Measurements from ENCODE around the gene VAMP1. TPM values are rescaled to one million over a fixed set of nuclear protein-coding genes. Genes with fewer than 3 reads are reported as not detected.
A peak's percentile ranks its signal among the peaks of the same experiment; 100 is the strongest.

VAMP1 gene
- total and polyA plus RNA-seq, 2 experiments from 2014 or later = 15.1 to 28.4 TPM

DNA sequence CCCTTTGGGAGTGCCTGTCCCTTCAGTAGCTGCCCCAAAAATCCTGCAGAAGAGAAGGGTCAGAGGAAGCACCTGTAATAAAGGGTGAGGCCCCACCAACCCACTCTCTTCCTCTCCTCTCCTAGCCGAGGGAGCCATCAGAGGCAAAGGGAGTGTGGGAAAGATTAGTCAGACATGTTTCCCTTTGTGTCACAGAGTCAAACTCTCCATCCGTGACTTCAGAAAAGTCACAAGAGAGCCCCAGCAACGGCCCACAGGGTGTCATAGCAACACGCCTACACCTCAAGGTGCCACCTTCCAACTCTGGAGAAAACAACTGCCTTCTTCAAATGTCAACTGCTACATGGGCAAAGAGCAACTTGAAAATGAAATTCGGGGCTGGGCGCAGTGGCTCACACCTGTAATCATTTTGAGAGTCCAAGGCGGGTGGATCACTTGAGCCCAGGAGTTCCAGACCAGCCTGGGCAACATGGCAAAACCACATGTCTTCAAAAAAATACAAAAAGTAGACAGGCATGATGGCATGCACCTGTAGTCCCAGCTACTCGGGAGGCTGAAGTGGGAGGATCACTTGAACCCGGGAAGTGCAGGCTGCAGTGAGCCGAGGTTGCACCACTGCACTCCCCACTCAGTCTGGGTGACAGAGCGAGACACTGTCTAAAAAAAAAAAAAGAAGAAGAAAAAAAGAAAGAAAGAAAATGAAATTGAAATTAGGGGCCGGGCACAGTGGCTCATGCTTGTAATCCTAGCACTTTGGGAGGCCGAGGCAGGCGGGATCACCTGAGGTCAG lies 43.4 kb downstream of the VAMP1 start:
- TF ChIP-seq, protein P1, sequence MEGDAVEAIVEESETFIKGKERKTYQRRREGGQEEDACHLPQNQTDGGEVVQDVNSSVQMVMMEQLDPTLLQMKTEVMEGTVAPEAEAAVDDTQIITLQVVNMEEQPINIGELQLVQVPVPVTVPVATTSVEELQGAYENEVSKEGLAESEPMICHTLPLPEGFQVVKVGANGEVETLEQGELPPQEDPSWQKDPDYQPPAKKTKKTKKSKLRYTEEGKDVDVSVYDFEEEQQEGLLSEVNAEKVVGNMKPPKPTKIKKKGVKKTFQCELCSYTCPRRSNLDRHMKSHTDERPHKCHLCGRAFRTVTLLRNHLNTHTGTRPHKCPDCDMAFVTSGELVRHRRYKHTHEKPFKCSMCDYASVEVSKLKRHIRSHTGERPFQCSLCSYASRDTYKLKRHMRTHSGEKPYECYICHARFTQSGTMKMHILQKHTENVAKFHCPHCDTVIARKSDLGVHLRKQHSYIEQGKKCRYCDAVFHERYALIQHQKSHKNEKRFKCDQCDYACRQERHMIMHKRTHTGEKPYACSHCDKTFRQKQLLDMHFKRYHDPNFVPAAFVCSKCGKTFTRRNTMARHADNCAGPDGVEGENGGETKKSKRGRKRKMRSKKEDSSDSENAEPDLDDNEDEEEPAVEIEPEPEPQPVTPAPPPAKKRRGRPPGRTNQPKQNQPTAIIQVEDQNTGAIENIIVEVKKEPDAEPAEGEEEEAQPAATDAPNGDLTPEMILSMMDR (IDR thresholded peaks at IDR 0.05; ENCODE audit: low read depth, low read length) = no peak
- Histone ChIP-seq H3K36me3 (no peaks in the 10 kb centered on the region), H3K27ac (no peak overlapping the region), H3K4me3 (no peak overlapping the region), H3K9me3 (ENCODE audit: low read depth) (no peaks in the 10 kb centered on the region), H3K4me1 (ENCODE audit: low read depth) (no peaks in the 10 kb centered on the region), H3K27me3 (no peaks in the 10 kb centered on the region)
- no peak for DNase-seq (ENCODE audit: low read depth in 1 of 2, low spot score in 1 of 2)

- Histone ChIP-seq H3K36me3 (no peaks in the 10 kb centered on the region), H3K9me3 (ENCODE audit: low read depth) (no peaks in the 10 kb centered on the region), H3K27me3 (no peaks in the 10 kb centered on the region), H3K4me3 (no peak overlapping the region), H3K4me1 (ENCODE audit: low read depth) (no peaks in the 10 kb centered on the region), H3K27ac (no peak overlapping the region)
- DNase-seq (ENCODE audit: low read depth in 1 of 2, low spot score in 1 of 2) = no peak
- TF ChIP-seq, protein P1 (IDR thresholded peaks at IDR 0.05; ENCODE audit: low read depth, low read length) = no peak
These were observed 44.6 kb downstream of the VAMP1 start for GRCh38 chr12:6425590-6426531.

- TF ChIP-seq, protein P1 (IDR thresholded peaks at IDR 0.05; ENCODE audit: low read depth, low read length) = no peak
- no peak overlapping the region for H3K4me3 ChIP-seq
- H3K4me1 ChIP-seq (ENCODE audit: low read depth) = no peaks in the 10 kb centered on the region
- no peak overlapping the region for H3K27ac ChIP-seq
- no peaks in the 10 kb centered on the region for H3K36me3 ChIP-seq
- no peaks in the 10 kb centered on the region for H3K9me3 ChIP-seq (ENCODE audit: low read depth)
- H3K27me3 ChIP-seq = no peaks in the 10 kb centered on the region
- no peak for DNase-seq (ENCODE audit: low read depth in 1 of 2, low spot score in 1 of 2)
These were observed 45.6 kb downstream of the VAMP1 start for GRCh38 chr12:6424866-6425265.

- no peak overlapping the region for H3K4me3 ChIP-seq
- H3K27ac ChIP-seq = no peak overlapping the region
- H3K4me1 ChIP-seq (ENCODE audit: low read depth) = no peaks in the 10 kb centered on the region
- no peak for DNase-seq (ENCODE audit: low read depth in 1 of 2, low spot score in 1 of 2)
- no peaks in the 10 kb centered on the region for H3K9me3 ChIP-seq (ENCODE audit: low read depth)
- H3K27me3 ChIP-seq = no peaks in the 10 kb centered on the region
- no peaks in the 10 kb centered on the region for H3K36me3 ChIP-seq
- TF ChIP-seq, protein P1 (IDR thresholded peaks at IDR 0.05; ENCODE audit: low read depth, low read length) = no peak
These were observed 46.5 kb downstream of the VAMP1 start for GRCh38 chr12:6424008-6424347.

- no peaks in the 10 kb centered on the region for H3K36me3 ChIP-seq
- DNase-seq (ENCODE audit: low read depth in 1 of 2, low spot score in 1 of 2) = peak; percentile 89 to 97
- no peaks in the 10 kb centered on the region for H3K9me3 ChIP-seq (ENCODE audit: low read depth)
- H3K4me1 ChIP-seq (ENCODE audit: low read depth) = no peaks in the 10 kb centered on the region
- H3K4me3 ChIP-seq = no peak overlapping the region
- H3K27ac ChIP-seq = no peak overlapping the region
- TF ChIP-seq, protein P1 (IDR thresholded peaks at IDR 0.05; ENCODE audit: low read depth, low read length) = peak; percentile 79
- no peaks in the 10 kb centered on the region for H3K27me3 ChIP-seq
These were observed 47.0 kb downstream of the VAMP1 start for GRCh38 chr12:6423267-6424007.
